Thoracic aorta (tissue), 2 donors: ENCODE data around the gene ZNF71. TPM values are rescaled to one million over a fixed set of nuclear protein-coding genes. Genes with fewer than 3 reads are reported as not detected.

Source experiments
- ATAC-seq: fragments of 150-250 bp; one replicate; pipeline ENCODE4 v1.8.0; 2017; ENCODE audit warnings: low read depth; ENCODE audit not compliant: insufficient number of reproducible peaks, low FRiP score
- DNase-seq: peaks from one replicate; pipeline ENCODE4 v3.0.0-alpha.2; 2020; ENCODE audit warnings: low spot score
- H3K27ac ChIP-seq, 2 donors: fragments of 200-600 bp; sonication (generic); 1 replicate in 1 of 2; 2 replicates in 1 of 2; pipeline ENCODE4 v1.5.1; 2016; ENCODE audit warnings: mild to moderate bottlenecking in 2 of 2, moderate library complexity in 2 of 2
- H3K27me3 ChIP-seq: fragments of 200-600 bp; sonication (generic); replicated peaks from 2 replicates; pipeline ENCODE4 v1.6.0; 2016; ENCODE audit warnings: mild to moderate bottlenecking; ENCODE audit not compliant: insufficient read depth
- H3K36me3 ChIP-seq: fragments of 200-600 bp; sonication (generic); one replicate; pipeline ENCODE4 v1.5.1; 2016
- H3K4me1 ChIP-seq, 2 donors: fragments of 200-600 bp; sonication (generic); 1 replicate in 1 of 2; 2 replicates in 1 of 2; pipeline versions ENCODE4 v1.5.1 to v1.6.0; 2016; ENCODE audit warnings: low read depth in 2 of 2, mild to moderate bottlenecking in 1 of 2; ENCODE audit not compliant: control insufficient read depth in 1 of 2
- H3K4me3 ChIP-seq: fragments of 200-600 bp; sonication (generic); 2 replicates; pipeline ENCODE4 v1.5.1; 2016; ENCODE audit warnings: mild to moderate bottlenecking
- H3K9me3 ChIP-seq: fragments of 200-600 bp; sonication (generic); 2 replicates; pipeline ENCODE4 v1.5.1; 2016
- CTCF ChIP-seq: fragments of 200-600 bp; sonication (generic); IDR thresholded peaks from one replicate; pipeline ENCODE4 v1.5.1; 2019; ENCODE audit warnings: antibody characterized with exemption
- total RNA-seq, 2 donors: library from RNA; depleted of rRNA; stranded (reverse); fragments of >200 nt; gene quantifications; one replicate each; pipeline versions ENCODE4 v1.1.0 to v1.2.3, GENCODE V29; 2016

Gene ZNF71
- total RNA-seq, 2 donors from 2014 or later, result 11.6 to 16.2 TPM

GRCh38 chr19:56660381-56661107 is 65.4 kb downstream of the ZNF71 start:
- H3K9me3 ChIP-seq, result peaks cover under 1% of the 10 kb centered on the region
- TF ChIP-seq CTCF, result no peak
- DNase-seq, result no peak
- no peaks in the 10 kb centered on the region for H3K4me1 ChIP-seq
- peak overlapping the region; percentile 49 for H3K4me3 ChIP-seq
- H3K27me3 ChIP-seq, result no peaks in the 10 kb centered on the region
- H3K27ac ChIP-seq, result no peak overlapping the region
- peaks cover 10% of the 10 kb centered on the region for H3K36me3 ChIP-seq
- no peak for ATAC-seq

GRCh38 chr19:56661248-56661647 is 66.1 kb downstream of the ZNF71 start:
- TF ChIP-seq CTCF, result no peak

DNA sequence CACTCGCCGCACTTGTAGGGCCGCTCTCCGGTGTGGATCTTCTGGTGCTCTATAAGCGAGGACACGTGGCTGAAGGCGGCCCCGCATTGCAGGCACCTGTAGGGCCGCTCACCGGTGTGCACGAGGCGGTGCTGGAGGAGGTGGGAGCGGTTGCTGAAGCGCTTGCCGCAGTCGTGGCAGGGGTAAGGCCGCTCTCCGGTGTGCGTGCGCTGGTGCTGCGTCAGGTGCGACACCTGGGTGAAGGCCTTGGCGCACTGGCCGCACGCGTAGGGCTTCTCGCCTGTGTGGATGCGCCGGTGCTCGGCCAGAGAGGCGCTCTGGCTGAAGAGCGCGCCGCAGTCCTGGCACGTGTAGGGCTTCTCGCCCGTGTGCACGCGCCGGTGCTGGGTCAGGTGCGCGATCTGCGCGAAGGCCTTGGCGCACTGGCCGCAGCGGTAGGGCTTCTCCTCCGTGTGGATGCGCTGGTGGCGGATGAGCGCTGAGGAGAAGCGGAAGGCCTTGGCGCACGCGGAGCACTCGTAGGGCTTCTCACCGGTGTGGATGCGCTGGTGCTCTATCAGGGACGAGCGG is 68.9 kb downstream of the ZNF71 start:
- no peak for ATAC-seq
- no peak for TF ChIP-seq CTCF
- H3K36me3 ChIP-seq, result peaks cover 10% of the 10 kb centered on the region
- no peaks in the 10 kb centered on the region for H3K27me3 ChIP-seq
- no peak overlapping the region for H3K4me3 ChIP-seq
- no peak overlapping the region for H3K27ac ChIP-seq
- no peaks in the 10 kb centered on the region for H3K4me1 ChIP-seq
- H3K9me3 ChIP-seq, result no peaks in the 10 kb centered on the region
- DNase-seq, result no peak

More at GRCh38 chr19:56661248-56661647, 66.1 kb downstream of the ZNF71 start:
- Histone ChIP-seq H3K27ac (no peak overlapping the region), H3K36me3 (peaks cover 10% of the 10 kb centered on the region), H3K9me3 (no peaks in the 10 kb centered on the region), H3K27me3 (no peaks in the 10 kb centered on the region), H3K4me1 (no peaks in the 10 kb centered on the region), H3K4me3 (no peak overlapping the region)
- DNase-seq (no peak), ATAC-seq (no peak)

GRCh38 chr19:56664511-56664910 is 69.4 kb downstream of the ZNF71 start:
- no peak overlapping the region for H3K4me3 ChIP-seq
- no peak for DNase-seq
- no peaks in the 10 kb centered on the region for H3K9me3 ChIP-seq
- no peak for TF ChIP-seq CTCF
- H3K36me3 ChIP-seq, result peaks cover 10% of the 10 kb centered on the region
- H3K4me1 ChIP-seq, result no peaks in the 10 kb centered on the region
- ATAC-seq, result no peak
- H3K27ac ChIP-seq, result no peak overlapping the region
- no peaks in the 10 kb centered on the region for H3K27me3 ChIP-seq

DNA sequence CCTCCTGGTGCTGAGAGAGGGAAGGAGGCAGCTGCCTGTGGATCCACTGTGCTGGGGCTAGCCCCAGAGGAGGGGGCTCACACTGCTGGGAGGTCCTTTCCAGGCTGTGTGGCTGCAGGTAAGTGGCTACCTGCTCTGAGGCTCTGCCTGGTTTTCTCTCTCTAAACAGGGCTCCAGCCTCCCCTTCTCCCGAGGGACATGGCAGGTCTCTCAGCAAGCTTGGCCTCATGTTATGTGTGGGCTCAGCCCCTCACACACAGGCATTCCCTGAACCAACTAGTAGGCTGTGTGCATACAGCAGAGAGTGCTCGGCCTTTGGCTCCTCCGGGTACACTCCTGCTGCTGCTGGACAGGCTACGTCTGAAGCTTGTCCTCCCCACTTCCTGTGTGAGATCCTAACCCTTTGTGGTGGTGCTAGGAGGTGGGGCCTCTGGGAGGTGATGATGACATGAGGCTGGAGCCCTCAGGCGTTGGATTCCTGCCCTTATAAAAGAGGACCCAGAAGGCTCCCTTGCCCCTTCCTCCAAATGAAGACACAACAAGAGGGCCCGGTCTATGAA is 72.3 kb downstream of the ZNF71 start:
- DNase-seq (no peak), ATAC-seq (no peak)
- H3K36me3 ChIP-seq, result peaks cover 10% of the 10 kb centered on the region

More for the DNA sequence above, 72.3 kb downstream of the ZNF71 start:
- no peaks in the 10 kb centered on the region for H3K9me3 ChIP-seq
- H3K27me3 ChIP-seq, result no peaks in the 10 kb centered on the region
- TF ChIP-seq CTCF, result no peak
- no peak overlapping the region for H3K4me3 ChIP-seq
- peaks cover 2 to 11% of the 10 kb centered on the region in 2 donors for H3K4me1 ChIP-seq
- no peak overlapping the region for H3K27ac ChIP-seq
